ENCODE data around the gene EHMT1.

GRCh38 chr9:137709411-137710101, 90.8 kb downstream of the EHMT1 start:
- no peak for TF ChIP-seq SIX5 (IDR thresholded peaks at IDR 0.05; ENCODE audit: low read depth, low read length)
- no peak for TF ChIP-seq KDM5A (IDR thresholded peaks at IDR 0.05; ENCODE audit: low read length)
- TF ChIP-seq MAFK (IDR thresholded peaks at IDR 0.05; ENCODE audit: low read depth, low read length), result no peak
- TF ChIP-seq CTCF (IDR thresholded peaks at IDR 0.05; ENCODE audit: control extremely low read depth in 1 of 3, insufficient read depth in 1 of 3, low read depth in 1 of 3, low read length in 3 of 3), result no peak
- TF ChIP-seq ZNF274 (IDR thresholded peaks at IDR 0.05; ENCODE audit: borderline replicate concordance, extremely low read depth, low read length), result no peak
- no peak for TF ChIP-seq TAF1 (IDR thresholded peaks at IDR 0.05; ENCODE audit: low read depth, low read length)
- TF ChIP-seq YY1 (IDR thresholded peaks at IDR 0.05; ENCODE audit: low read depth, low read length), result no peak
- no peak for TF ChIP-seq POLR2A (IDR thresholded peaks at IDR 0.05; ENCODE audit: control extremely low read depth in 1 of 2, low read depth in 2 of 2, low read length in 2 of 2)
- TF ChIP-seq NRF1 (IDR thresholded peaks at IDR 0.05; ENCODE audit: low read depth, low read length), result no peak
- TF ChIP-seq CHD2 (IDR thresholded peaks at IDR 0.05; ENCODE audit: low read length), result no peak
- TF ChIP-seq CEBPB (IDR thresholded peaks at IDR 0.05; ENCODE audit: low read depth, low read length), result no peak
- TF ChIP-seq SIN3A (conservative IDR thresholded peaks at IDR 0.05 in 1 of 2, IDR thresholded peaks at IDR 0.05 in 1 of 2; ENCODE audit: low read depth in 1 of 2, low read length in 2 of 2), result no peak
- no peak for TF ChIP-seq CHD1 (IDR thresholded peaks at IDR 0.05; ENCODE audit: low read depth, low read length)
- no peak for TF ChIP-seq ATF3 (IDR thresholded peaks at IDR 0.05; ENCODE audit: insufficient read depth, low read depth, low read length)

Measured in H1 (cell line).